ENCODE measurements around the gene KRT16.

DNA sequence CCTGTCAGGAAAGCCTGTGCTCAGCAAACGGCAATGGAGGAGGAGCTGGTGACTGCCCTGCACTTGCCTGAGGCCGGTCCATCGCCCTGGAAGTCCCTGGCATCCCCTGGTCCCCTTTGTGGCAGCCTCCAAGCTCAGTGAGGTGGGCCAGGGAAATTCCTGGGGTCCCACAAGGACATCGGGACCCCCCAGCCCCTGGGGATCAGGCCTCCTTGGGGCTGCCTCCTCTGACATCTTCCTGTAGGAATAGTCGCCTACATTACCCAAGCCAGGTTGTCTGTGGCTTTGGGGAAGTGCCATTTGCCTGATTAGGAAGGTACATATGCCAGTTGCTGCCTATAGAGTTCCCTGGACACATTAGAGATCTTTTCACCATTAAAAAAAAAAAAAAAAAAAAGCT, 33.6 kb downstream of the KRT16 start:
- TF ChIP-seq, protein P1, sequence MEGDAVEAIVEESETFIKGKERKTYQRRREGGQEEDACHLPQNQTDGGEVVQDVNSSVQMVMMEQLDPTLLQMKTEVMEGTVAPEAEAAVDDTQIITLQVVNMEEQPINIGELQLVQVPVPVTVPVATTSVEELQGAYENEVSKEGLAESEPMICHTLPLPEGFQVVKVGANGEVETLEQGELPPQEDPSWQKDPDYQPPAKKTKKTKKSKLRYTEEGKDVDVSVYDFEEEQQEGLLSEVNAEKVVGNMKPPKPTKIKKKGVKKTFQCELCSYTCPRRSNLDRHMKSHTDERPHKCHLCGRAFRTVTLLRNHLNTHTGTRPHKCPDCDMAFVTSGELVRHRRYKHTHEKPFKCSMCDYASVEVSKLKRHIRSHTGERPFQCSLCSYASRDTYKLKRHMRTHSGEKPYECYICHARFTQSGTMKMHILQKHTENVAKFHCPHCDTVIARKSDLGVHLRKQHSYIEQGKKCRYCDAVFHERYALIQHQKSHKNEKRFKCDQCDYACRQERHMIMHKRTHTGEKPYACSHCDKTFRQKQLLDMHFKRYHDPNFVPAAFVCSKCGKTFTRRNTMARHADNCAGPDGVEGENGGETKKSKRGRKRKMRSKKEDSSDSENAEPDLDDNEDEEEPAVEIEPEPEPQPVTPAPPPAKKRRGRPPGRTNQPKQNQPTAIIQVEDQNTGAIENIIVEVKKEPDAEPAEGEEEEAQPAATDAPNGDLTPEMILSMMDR (IDR thresholded peaks at IDR 0.05): no peak
- TF ChIP-seq POLR2A (IDR thresholded peaks at IDR 0.05): no peak
